ENCODE results near the gene FGF11.

DNA sequence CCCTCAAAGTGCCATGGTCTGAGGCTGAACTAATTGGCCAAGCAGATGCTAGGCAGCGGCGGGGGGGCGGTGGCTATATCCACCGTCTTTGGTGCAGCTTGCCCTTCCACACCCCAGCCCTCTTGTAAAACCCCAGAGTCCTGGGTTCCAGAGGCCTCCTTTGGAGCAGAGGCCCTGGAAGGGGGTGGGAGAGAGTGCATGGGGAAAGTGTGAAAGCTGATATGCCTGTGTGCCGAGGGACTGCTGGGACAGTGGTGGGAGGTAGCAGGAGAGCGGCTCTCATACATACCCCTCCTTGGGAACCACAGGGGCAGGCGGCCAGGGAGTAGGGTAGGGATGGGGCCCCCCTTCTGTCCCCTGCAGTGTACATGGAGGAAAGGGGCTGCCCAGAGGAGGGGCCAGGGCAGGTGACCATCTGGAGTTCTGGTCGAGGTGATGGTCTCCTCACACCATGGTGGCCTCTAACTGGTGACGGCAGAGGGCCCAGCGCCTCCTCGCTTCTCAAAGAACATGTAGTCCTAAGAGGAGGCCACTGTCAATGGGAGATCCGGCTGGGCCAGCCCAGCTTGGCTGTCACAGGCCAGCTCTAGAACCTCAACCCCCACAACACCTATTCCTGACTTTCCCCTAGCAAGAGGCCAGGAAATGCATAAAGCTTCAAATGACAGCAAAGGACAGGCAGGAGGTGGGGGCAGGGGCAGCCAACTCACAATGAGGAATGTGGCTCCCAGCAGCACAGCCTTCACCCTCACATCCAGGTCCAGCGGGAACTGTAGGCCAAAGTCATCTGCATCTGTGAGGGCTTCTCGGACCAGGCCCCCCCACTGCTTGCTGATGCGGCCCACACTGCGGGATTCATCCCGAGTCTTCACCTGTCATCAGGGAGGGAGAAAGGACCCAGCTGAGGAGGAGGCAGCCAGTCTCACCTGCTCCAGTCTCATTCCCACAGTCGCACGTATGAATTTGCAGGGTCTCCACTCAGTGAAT, 49.1 kb upstream of the FGF11 start:
- TF ChIP-seq, protein P1, sequence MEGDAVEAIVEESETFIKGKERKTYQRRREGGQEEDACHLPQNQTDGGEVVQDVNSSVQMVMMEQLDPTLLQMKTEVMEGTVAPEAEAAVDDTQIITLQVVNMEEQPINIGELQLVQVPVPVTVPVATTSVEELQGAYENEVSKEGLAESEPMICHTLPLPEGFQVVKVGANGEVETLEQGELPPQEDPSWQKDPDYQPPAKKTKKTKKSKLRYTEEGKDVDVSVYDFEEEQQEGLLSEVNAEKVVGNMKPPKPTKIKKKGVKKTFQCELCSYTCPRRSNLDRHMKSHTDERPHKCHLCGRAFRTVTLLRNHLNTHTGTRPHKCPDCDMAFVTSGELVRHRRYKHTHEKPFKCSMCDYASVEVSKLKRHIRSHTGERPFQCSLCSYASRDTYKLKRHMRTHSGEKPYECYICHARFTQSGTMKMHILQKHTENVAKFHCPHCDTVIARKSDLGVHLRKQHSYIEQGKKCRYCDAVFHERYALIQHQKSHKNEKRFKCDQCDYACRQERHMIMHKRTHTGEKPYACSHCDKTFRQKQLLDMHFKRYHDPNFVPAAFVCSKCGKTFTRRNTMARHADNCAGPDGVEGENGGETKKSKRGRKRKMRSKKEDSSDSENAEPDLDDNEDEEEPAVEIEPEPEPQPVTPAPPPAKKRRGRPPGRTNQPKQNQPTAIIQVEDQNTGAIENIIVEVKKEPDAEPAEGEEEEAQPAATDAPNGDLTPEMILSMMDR (IDR thresholded peaks at IDR 0.05) = no peak
- TF ChIP-seq POLR2A (IDR thresholded peaks at IDR 0.05) = no peak
- TF ChIP-seq EP300 (IDR thresholded peaks at IDR 0.05) = no peak
